GM21447 (cell line): ENCODE measurements around the gene USP28.
"Not testable (repeated sequence)": the region's sequence is repeated elsewhere in the genome, so short reads cannot be mapped to it uniquely, and the experiment has no call there.

Source experiments
- ATAC-seq: cut with Tn5 transposase; IDR thresholded peaks from one replicate; pipeline ENCODE4 v1.9.1; 2021; ENCODE audit not compliant: unreplicated experiment

The USP28 gene, protein sequence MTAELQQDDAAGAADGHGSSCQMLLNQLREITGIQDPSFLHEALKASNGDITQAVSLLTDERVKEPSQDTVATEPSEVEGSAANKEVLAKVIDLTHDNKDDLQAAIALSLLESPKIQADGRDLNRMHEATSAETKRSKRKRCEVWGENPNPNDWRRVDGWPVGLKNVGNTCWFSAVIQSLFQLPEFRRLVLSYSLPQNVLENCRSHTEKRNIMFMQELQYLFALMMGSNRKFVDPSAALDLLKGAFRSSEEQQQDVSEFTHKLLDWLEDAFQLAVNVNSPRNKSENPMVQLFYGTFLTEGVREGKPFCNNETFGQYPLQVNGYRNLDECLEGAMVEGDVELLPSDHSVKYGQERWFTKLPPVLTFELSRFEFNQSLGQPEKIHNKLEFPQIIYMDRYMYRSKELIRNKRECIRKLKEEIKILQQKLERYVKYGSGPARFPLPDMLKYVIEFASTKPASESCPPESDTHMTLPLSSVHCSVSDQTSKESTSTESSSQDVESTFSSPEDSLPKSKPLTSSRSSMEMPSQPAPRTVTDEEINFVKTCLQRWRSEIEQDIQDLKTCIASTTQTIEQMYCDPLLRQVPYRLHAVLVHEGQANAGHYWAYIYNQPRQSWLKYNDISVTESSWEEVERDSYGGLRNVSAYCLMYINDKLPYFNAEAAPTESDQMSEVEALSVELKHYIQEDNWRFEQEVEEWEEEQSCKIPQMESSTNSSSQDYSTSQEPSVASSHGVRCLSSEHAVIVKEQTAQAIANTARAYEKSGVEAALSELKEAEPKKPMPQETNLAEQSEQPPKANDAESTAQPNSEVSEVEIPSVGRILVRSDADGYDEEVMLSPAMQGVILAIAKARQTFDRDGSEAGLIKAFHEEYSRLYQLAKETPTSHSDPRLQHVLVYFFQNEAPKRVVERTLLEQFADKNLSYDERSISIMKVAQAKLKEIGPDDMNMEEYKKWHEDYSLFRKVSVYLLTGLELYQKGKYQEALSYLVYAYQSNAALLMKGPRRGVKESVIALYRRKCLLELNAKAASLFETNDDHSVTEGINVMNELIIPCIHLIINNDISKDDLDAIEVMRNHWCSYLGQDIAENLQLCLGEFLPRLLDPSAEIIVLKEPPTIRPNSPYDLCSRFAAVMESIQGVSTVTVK

DNA sequence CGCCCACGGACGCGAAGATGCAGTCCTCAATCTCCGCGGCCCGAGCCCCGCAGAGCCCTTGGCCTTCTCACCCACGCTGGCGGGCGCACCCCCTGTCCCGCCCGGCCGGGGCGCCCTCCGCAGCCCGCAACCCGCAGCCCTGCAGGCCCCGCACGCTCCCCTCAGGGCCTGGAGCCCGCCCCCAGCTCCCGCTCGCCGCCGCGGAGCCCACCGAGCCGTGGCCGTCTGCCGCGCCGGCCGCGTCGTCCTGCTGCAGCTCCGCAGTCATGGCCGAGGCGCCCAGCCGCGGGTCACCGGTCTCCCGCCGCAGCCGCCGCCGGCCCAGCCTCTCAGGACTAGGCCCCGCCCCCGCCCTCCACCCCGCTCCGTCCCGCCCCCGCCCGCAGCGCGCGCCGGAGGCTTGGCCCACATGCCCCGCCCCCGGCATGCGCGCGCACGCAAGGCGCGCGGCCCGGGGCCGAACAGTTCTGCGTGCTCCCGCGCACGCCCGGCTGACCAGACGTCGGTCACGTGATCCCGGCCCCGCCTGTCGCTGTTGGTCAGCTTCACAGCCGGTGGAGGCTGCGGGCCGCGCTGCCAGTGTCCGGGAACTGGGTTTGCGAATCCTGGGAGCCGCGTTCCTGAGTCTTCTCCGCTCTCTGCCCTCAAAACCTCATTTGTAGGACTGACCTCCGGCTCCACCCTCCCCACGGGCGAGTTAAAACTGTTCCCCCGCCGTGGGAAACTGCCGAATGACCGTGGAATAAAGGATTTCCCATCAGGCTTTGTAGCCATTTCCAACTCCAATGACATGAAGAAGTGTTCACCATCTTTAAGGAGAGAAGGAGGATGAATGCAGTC, at the start of gene USP28:
Gene USP28, minus strand, starts transcription at position 339 of the 840 bp plus-strand sequence. Its CDS starts 71 bp downstream, at position 268.
- peak; percentile 75 for ATAC-seq

DNA sequence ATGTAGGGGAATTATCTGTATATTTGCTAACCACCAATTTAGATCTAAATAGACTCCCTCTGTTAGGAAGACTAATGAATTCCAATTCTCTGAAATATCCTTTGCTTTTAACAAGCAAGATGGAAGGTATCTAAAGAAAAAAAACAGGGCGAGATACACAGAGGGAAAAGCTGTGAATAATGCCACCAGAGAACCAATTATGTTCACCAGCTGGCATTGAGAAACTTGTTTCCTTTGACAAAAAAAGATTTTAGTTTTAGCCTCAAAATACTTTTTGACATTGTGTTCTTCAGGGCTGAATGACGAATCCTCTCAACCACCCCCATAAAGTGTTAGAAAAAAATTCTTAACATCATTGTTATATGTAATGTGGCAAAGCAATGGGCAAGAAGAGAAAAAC, 48.2 kb upstream of the USP28 start:
- ATAC-seq: no peak

DNA sequence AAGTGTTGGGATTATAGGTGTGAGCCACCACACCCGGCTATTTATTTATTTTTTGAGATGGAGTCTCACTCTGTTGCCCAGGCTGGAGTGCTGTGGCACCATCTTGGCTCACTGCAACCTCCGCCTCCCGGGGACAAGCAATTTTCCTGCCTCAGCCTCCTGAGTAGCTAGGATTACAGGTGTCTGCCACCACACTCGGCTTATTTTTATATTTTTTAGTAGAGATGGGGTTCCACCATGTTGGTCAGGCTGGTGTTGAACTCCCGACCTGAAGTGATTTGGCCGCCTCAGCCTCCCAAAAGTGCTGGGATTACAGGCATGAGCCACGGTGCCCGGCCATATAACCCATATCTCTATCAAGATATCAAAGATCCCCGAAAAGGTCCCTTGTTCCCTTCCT, 36.1 kb upstream of the USP28 start:
- ATAC-seq: not testable (repeated sequence)

DNA sequence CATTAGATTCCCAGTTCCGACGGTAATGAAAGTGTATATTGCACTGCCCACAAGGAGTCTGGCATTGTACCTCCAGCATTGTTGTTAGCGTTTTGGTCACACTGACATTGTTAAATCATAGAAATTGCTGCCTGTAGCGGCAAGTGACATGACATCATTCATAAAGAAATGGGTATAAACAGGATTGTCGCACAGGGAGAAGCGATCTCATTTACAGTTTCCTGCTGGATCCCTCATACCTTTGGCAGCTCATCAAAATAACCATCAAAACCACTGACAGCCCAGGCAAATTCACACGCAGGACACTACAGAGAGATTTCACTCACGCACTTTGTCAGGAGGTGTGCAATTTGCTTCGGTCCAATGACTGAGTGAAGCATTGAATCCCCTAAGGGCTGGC, 32.7 kb upstream of the USP28 start:
- ATAC-seq: no peak

DNA sequence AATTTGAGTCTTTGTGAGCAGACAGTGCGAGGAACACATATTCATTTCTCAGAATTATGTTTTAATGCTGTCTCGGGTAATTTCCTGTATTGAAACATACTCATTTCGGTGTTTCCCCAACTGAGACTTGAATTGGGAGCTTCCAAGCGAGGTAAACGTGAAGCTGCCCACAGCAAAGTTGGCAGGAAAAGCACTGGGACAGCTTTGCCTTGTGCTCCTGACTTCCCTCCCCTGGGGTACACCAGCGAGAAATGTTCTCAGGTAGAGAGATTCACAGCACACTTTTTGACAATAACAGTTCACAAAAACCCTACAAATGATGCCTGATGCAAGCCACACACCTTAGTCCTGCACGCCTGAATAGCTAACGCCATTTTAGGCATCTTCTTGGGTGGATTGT, 32.3 kb upstream of the USP28 start:
- no peak for ATAC-seq

DNA sequence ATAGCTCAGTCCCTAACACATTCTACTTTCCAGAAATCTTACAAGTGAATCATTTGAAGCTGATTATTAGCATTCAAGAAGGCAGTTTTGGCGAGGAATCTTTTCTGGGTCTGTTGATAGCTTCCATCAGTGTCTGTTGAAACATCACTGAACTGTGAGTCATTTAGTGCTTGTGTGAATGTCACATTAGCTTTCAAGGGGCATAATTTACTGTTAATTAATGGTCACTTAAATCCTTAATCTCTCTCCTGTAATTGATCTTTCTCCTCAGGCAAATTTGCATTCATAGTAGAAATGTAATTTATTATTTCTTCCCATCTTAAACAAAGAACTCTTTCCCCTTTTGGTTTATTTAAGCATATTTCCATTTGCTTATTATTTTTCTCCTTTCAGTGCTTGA, 31.8 kb upstream of the USP28 start:
- no peak for ATAC-seq

DNA sequence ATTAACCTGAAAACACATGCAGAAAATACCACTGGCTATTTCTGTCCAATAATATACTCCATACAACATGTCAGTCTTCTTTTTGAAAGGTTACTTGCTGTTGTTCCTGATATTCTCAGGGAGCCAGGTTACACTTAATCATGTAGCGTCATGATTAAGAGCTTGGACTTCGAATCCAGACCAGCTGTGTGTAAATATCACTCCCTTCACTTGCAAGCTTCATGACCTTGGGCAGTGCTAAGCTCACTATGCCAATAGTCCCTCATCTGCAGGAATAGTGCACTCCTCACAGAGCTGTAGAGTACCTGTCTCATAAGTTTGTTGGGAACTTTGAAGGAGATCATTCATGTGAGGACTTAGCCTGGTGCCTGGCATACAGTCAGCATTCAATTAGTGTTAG, 31.1 kb upstream of the USP28 start:
- no peak for ATAC-seq

DNA sequence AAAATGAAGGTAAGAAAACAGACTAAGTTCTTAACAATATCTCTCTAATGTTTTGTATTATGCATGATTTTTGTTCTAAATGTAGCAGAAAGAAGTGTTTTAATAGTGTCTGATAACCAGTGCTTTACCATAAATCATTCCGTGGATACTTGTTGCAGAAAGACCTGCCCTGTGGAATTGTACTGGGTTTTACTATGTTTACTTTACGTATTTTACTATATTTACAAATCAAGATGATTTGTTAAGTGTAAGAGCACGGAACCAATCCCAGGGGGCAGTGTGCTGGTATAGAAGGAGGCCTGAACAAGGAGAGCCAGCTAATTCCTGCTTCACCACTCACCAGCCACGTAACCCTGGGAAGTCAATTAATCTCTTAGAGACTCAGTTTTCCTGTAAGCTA, 30.7 kb upstream of the USP28 start:
- ATAC-seq: no peak

DNA sequence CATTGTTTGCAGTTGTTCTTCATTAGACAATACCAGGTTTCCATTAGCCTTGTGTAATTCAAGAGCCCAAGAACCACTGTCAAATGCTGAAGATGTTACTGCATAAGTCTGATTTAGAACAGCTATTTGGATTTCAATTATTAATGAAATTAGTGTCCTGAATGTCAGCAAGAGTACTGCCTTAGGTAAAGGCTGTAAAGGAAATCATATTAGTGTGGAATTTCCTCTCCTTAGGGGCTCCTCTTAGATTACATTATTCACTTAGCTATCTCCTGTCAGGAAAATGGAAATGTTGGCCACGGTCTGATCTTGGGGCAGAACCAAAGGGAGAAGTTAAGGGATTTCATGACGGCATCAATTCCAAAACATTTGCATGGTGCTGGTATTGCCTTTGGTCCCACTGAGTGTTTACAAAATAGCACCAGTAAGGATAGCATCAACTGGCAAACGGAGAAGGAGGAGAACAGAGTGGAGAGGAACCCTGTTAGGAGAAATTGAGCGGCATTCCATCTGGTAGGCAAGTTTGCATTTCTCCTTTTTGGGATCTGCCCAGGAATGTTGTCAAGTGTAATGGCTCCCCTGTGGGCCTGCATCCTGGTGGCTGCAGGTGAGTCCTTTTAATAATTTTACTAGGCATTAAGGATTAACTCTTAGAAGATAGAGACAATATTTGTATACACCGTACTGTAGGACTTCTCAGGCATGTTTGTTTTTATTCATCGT, 29.2 kb upstream of the USP28 start, which contains the start of gene HTR3B:
Gene HTR3B, plus strand, starts transcription at position 418 of the 723 bp plus-strand sequence. Its CDS starts 138 bp downstream, at position 556.
- ATAC-seq: no peak

DNA sequence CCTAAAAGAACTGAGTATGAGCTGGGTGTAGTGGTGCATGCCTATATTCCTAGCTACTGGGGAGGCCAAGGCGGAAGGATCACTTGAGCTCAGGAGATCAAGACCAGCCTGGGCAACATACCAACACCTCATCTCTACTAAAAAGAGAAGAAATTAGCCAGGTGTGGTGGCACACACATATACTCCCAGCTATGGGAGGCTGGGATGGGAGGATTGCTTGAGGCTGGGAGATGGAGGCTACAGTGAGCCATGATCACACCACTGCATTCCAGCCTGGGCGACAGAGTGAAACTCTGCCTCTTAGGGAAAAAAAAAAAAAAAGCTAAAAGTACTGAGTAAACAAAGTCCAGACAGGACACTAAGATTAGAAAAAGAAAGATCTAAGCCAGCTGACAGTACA, 25.8 kb upstream of the USP28 start:
- no peak for ATAC-seq

DNA sequence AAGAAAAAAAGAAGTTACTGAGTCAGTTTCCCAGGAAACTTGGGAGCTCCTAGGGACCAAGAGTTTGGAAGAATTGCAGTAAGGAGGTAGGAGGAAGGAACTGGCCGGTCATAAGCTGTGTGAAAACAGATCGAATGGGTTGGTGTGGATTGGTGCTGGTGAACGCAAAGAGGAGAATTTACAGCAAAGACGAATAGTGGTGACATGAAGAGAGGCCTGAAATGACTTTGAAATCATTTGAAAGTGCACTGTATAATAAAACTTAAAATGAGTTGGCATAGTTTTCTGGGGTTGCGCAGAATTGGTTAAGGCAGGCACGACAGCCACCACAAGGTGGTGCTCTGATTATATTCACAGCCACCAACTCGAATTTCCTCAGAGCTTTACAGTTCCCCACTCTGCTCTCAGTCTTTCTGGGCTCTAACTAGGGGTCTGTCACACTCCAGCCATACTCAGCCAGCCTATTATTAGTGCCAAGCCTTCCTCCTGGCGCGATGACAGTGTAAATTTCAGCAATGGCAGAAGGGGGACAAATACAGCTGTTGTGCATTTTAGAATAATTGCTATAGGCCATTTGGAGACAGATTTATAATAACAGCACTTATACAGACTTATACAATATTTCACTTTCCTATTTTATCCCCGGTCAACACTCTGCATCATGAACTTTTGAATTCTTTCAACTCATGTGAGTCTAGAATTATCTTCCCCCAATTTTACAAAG, 20.9 kb upstream of the USP28 start:
- ATAC-seq: peak; percentile 63

DNA sequence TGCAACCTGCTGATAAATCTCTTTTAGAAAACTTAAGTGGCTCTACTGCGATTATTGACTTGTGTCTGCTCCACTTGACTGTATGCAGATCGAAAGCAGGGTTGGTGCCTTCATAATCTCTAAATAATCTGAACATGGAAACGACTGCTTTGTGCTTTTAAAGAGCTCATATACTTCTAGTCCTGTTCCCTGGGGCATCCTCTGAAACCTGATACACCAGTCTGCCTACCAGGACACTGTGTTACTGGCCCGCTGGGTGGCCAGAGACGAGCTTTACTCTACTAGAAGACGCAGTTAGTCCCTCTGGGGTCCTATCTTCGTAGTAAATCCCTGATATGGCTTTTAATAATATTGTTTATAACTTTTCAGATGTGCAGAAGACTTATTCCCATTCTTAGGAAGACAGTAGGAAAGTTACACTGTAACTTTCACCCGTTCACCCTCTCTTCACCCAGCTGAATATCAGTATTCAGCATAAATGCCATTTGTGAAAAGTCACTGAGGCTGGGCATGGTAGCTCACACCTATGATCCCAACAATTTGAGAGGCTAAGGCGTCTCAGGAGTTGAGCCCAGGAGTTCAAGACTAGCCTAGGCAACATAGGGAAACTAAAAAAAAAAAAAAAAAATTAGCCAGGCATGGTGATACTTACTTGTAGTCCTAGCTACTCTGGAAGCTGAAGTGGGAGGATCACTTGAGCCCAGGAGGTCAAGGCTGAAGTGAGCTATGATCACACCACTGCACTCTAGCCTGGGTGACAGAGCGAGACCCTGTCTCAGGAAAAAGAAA, 20.2 kb upstream of the USP28 start:
- ATAC-seq: no peak

DNA sequence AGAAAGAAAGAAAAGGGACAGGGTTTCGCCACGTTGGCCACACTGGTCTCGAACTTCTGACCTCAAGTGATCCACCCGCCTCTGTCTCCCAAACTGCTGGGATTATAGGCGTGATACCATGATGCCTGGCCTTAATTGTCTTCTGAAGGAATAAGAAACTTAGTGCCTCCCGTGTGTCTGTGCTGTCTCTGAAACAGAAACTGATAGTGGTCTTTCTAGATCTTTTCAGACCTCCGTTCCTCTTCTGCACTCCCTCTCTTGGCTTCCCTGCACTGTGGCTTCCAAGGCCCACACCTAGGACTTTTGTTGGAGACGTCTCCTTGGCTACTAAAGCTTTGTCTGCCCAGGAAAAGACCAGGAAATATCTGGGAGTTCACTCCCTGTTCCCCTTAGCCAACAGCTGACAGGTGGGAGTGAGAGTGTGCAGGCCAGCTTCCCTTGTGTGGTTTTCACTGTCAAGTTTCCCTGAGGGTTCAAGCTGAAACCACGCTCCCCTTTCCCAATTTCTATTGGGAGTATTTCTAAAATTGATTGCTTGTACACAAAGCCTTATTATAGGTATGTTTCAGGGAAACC, 19.1 kb upstream of the USP28 start:
- peak; percentile 66 for ATAC-seq

DNA sequence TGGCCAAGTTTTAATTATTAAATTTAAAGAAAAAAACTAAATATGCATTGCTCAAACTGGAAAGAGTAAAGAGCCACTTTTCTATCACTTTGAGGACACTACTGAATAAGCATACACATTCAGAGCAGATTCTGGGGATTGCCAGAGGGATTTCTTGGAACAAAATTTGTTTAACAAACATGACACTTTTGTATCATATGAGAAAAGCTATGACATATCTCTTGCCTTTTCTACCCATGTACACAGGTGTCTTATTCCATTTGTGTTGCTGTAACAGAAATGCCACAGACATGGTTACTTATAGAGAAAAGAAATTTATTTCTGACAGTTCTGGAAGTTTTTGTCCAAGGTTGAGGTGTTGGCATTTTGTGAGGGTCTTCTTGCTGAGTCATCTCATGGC, 13.5 kb upstream of the USP28 start:
- ATAC-seq: no peak

DNA sequence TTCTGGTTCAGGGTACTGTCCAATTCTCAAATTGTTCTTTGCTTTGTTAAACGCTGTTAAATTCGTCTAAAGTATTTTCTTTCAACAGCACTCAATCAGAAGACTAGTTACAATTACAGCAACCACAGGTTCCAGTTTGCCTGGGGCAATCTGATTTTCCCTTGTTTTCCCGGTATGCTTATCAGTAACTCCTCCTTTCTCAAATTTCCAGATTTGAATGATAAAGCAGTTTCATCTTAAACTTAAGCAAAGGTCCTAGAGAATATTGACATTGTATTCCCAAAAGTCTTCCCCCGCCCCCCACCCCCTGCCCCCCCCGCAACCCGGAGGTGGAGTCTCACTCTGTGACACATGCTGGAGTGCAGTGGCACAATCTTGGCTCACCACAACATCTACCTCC, 10.5 kb upstream of the USP28 start:
- no peak for ATAC-seq

DNA sequence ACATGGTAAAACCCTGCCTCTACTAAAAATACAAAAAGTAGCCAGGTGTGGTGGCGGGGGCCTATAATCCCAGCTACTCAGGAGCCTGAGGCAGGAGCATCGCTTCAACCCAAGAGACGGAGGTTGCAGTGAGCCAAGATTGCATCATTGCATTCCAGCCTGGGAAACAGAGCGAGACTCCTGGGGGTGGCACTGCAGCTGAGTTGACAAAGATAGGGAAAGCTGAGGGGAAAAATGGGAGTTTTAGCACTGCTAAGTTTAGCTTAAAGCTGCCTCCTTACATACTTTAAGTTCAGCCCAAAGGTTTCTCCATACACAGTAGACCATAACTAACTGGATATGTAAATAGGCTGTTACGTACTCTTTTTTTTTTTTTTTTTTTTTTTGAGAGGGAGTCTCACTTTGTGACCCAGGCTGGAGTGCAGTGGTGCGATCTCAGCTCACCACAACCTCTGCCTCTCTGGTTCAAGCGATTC, 9.0 kb upstream of the USP28 start:
- ATAC-seq: no peak

DNA sequence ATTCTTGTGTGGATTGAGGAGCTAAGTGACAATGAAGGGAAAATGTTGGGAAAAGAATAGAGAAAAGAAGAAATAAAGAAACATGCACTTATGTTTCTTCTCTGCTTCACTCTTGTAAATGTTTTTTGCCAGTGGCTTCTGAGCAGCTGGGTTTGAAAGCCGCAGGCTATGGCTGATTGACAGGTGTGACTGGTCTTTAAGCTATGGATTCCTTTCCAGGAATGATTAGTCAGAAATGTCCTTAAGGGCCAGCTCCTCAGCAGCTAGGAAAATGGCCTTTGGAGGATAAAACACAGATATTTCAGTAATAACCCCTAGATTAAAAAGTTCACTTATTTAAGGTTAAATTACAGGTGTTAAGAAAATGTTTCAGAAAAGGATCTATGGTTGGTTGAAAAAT, 6.5 kb upstream of the USP28 start:
- no peak for ATAC-seq

DNA sequence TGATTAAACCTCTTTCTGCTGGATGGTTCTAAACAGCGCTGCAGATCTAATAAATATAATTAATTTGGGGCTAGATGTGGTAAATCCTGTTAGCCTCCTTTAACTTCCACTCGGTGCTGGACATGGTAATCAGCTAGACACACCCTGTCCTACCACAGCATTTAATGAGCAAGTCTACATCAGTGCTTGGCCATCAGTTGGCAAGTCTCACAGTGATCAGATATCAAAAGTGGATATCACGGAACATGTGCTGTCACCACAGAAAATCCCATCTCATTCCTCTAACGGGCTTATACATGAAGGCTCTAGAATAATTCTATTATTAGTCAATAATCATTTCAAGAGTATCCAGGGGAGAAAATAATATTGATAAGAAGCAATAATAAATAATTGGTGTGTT, 5.6 kb upstream of the USP28 start:
- ATAC-seq: no peak
